DND-41 (cell line): Measurements from ENCODE around the gene DBP.

Source experiments
- ATAC-seq: fragments of 200-7000 bp; cut with Tn5 transposase; 3 replicates; pipeline ENCODE4 v1.9.1; 2021; ENCODE audit warnings: low read depth; ENCODE audit not compliant: insufficient read depth
- DNase-seq: peaks from one replicate; pipeline ENCODE4 v3.0.0-alpha.2; 2020
- H2AFZ ChIP-seq: 2 replicates; pipeline ENCODE4 v1.6.0; 2012; ENCODE audit warnings: low read depth, low read length
- H3K27ac ChIP-seq: 2 replicates; pipeline ENCODE4 v1.5.1; 2012; ENCODE audit warnings: low read length, inconsistent platforms
- H3K27me3 ChIP-seq: fragments of 200-600 bp; sonication (generic); 2 replicates; pipeline ENCODE4 v1.6.0; 2012; ENCODE audit warnings: low read length, mild to moderate bottlenecking, inconsistent platforms; ENCODE audit not compliant: insufficient read depth, poor library complexity
- H3K36me3 ChIP-seq: 2 replicates; pipeline ENCODE4 v1.5.1; 2012; ENCODE audit warnings: low read length, inconsistent platforms; ENCODE audit not compliant: insufficient read depth
- H3K4me1 ChIP-seq: 2 replicates; pipeline ENCODE4 v1.5.1; 2012; ENCODE audit warnings: mild to moderate bottlenecking, low read length; ENCODE audit not compliant: insufficient read depth
- H3K4me2 ChIP-seq: 2 replicates; pipeline ENCODE4 v1.6.0; 2012; ENCODE audit warnings: mild to moderate bottlenecking, moderate library complexity, low read length, inconsistent platforms; ENCODE audit not compliant: insufficient read depth
- H3K4me3 ChIP-seq, 2 experiments: fragments of 200-600 bp in 1 of 2; shearing (Covaris generic) in 1 of 2; 2 replicates each; pipeline ENCODE4 v1.5.1; 2012 to 2016; ENCODE audit warnings: inconsistent platforms in 2 of 2, low read length in 2 of 2, mild to moderate bottlenecking in 2 of 2, low read depth in 1 of 2, moderate library complexity in 1 of 2
- H3K79me2 ChIP-seq: 2 replicates; pipeline ENCODE4 v1.6.0; 2012; ENCODE audit warnings: low read length, inconsistent platforms; ENCODE audit not compliant: insufficient read depth
- H3K9ac ChIP-seq: 2 replicates; pipeline ENCODE4 v1.6.0; 2012; ENCODE audit warnings: low read depth, mild to moderate bottlenecking, inconsistent platforms, low read length, moderate library complexity
- H3K9me3 ChIP-seq: 2 replicates; pipeline ENCODE4 v1.5.1; 2012; ENCODE audit warnings: low read length, moderate library complexity, mild to moderate bottlenecking, inconsistent platforms; ENCODE audit not compliant: insufficient read depth, severe bottlenecking
- H4K20me1 ChIP-seq: 2 replicates; pipeline ENCODE4 v1.6.0; 2012; ENCODE audit warnings: low read length; ENCODE audit not compliant: insufficient read depth
- CTCF ChIP-seq: IDR thresholded peaks from 2 replicates; pipeline ENCODE4 v1.5.1; 2012; ENCODE audit warnings: borderline replicate concordance, low read length, moderate library complexity, mild to moderate bottlenecking; ENCODE audit not compliant: poor library complexity, severe bottlenecking; ENCODE audit errors: extremely low read depth
- EZH2 ChIP-seq: IDR thresholded peaks from 3 replicates; pipeline ENCODE4 v1.6.1; 2012; ENCODE audit warnings: borderline replicate concordance, low read depth, mild to moderate bottlenecking, moderate library complexity, low read length, inconsistent platforms; ENCODE audit not compliant: severe bottlenecking

The DBP gene

DNA sequence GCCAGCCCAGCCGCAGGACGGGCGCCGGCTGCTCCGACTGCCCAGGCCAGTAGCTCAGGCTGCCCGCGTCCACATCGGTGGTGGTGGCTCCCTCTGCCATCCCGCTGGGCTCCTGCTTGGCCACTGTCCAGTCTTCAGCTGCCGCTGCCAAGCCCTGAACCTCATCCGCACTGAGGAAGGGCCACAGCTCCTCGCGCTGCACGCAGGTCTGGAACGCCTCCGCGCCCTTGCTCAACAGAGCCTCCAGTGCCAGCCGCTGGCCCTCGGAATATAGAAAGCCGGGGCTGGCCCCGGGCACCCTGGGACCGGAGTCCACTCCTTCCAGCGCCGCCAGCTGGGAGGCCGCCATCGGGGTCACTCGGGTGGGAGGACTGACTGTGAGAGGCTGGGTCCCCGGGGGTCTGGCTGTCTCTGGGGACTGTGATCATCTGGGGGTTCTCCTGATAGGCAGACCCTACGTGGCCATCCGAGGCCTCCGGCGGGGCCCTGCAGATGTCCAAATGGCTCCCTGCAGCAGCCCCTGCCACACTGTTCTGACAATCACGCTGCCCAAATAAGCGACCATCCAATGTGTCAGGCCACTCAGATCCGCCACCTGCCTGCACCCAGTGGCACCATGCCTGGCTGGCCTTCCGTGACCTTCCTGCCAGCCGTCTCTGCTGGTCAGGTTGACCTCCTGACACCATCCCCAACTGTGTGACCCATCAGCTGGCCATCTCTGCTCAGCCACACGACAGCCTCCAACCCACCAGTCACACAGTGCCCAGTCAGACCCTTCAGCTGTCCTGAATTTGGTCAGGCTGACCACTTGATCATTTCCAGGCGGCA, 23.9 kb downstream of the DBP start:
- TF ChIP-seq EZH2, result no peak
- no peak for TF ChIP-seq CTCF
- Histone ChIP-seq H3K36me3 (peaks cover 34% of the 10 kb centered on the region), H3K4me3 (no peak overlapping the region), H3K4me1 (peaks cover 20% of the 10 kb centered on the region), H3K9ac (no peak overlapping the region), H3K27me3 (no peaks in the 10 kb centered on the region), H2AFZ (no peak overlapping the region), H4K20me1 (peaks cover 46% of the 10 kb centered on the region), H3K4me2 (no peak overlapping the region), H3K9me3 (no peaks in the 10 kb centered on the region), H3K27ac (no peak overlapping the region), H3K79me2 (peaks cover 29% of the 10 kb centered on the region)
- no peak for ATAC-seq
- DNase-seq, result no peak

GRCh38 chr19:48611872-48612271, 25.3 kb downstream of the DBP start:
- TF ChIP-seq CTCF (no peak), EZH2 (no peak)
- Histone ChIP-seq H3K9ac (no peak overlapping the region), H3K27me3 (no peaks in the 10 kb centered on the region), H3K9me3 (no peaks in the 10 kb centered on the region), H3K36me3 (peaks cover 21% of the 10 kb centered on the region), H2AFZ (no peak overlapping the region), H3K27ac (no peak overlapping the region), H4K20me1 (peaks cover 33% of the 10 kb centered on the region), H3K4me2 (no peak overlapping the region), H3K4me1 (peaks cover 6% of the 10 kb centered on the region), H3K4me3 (no peak overlapping the region), H3K79me2 (peaks cover 15% of the 10 kb centered on the region)
- ATAC-seq, result no peak
- no peak for DNase-seq

GRCh38 chr19:48609571-48610108, 27.5 kb downstream of the DBP start:
- DNase-seq, result no peak
- Histone ChIP-seq H3K27me3 (no peaks in the 10 kb centered on the region), H3K9me3 (no peaks in the 10 kb centered on the region), H3K4me3 (no peak overlapping the region), H3K4me1 (no peaks in the 10 kb centered on the region), H3K4me2 (no peak overlapping the region), H3K9ac (no peak overlapping the region), H2AFZ (no peak overlapping the region), H3K27ac (no peak overlapping the region), H3K79me2 (no peaks in the 10 kb centered on the region), H4K20me1 (peaks cover 12% of the 10 kb centered on the region; the same call in 1 of the 2 replicates), H3K36me3 (no peaks in the 10 kb centered on the region)
- TF ChIP-seq EZH2 (no peak), CTCF (no peak)
- ATAC-seq, result no peak
